Measurements from ENCODE around the gene ZSWIM3. TPM values are rescaled to one million over a fixed set of nuclear protein-coding genes. Genes with fewer than 3 reads are reported as not detected.
A peak's percentile ranks its signal among the peaks of the same experiment; 100 is the strongest.

Gene ZSWIM3
- total and polyA plus RNA-seq, 2 of the 8 experiments (the other 6 are each of a cell fraction or from before 2014, with no cell fraction given), result 5.5 to 6.9 TPM

DNA sequence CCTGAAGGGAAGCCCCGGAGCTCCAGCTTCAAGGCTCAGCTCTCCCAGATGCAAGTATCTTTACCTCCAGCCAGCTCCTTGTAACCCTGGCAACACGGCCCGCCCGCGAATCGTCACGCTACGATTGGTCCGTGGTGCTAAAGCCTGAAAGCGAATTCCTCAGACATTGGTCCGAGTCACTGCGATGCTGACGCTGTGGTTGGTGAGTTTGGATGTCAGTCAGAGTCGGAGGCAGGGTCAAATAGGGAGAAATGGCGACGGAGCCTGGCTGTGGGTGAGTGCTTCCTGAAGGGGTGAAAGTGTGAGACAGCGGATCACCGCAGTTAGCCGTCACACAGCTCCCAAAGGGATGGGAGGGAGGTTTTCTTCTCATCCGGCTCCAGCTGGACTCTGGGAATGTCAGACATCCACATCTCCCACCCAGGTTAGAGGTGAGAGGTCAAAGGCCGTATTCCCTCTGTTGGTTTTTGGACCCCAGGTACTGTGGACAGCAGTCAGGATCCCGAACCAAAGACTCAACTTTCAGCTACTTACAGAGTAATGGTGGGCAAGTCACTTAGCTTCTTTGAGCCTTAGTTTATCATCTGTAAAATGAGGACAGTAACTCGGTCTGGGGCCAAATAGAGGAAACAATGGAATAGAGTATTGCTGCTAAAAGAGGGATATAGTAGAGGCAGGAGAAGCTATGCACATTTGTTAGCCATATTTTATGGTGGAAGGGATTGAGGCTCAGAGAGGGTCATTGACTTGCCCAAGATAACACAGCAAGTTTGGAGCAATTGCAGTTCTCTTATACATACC, 23.8 kb downstream of the ZSWIM3 start, which contains the start of gene ZSWIM1 (continued):
- TF ChIP-seq BCL11A (IDR thresholded peaks at IDR 0.05; ENCODE audit: low read depth in 2 of 2, low read length in 2 of 2) (no peak), TEAD4 (IDR thresholded peaks at IDR 0.05; ENCODE audit: low read depth, low read length) (no peak), ZNF274 (IDR thresholded peaks at IDR 0.05; ENCODE audit: borderline replicate concordance, extremely low read depth, low read length) (no peak), CBX8 (IDR thresholded peaks at IDR 0.05; ENCODE audit: borderline replicate concordance, low read depth, low read length) (no peak), EP300 (IDR thresholded peaks at IDR 0.05; ENCODE audit: borderline replicate concordance in 1 of 2, low read depth in 2 of 2, low read length in 2 of 2) (no peak), SP4 (IDR thresholded peaks at IDR 0.05; ENCODE audit: low read length) (no peak), RAD21 (IDR thresholded peaks at IDR 0.05 in 1 of 2, conservative IDR thresholded peaks at IDR 0.05 in 1 of 2; ENCODE audit: low read depth in 2 of 2, low read length in 2 of 2) (no peak), KDM4A (IDR thresholded peaks at IDR 0.05; ENCODE audit: low read depth, low read length, severe bottlenecking) (no peak), POLR2AphosphoS5 (IDR thresholded peaks at IDR 0.05; ENCODE audit: low read depth, low read length) (peak; percentile 89)
- TF ChIP-seq, protein P1, sequence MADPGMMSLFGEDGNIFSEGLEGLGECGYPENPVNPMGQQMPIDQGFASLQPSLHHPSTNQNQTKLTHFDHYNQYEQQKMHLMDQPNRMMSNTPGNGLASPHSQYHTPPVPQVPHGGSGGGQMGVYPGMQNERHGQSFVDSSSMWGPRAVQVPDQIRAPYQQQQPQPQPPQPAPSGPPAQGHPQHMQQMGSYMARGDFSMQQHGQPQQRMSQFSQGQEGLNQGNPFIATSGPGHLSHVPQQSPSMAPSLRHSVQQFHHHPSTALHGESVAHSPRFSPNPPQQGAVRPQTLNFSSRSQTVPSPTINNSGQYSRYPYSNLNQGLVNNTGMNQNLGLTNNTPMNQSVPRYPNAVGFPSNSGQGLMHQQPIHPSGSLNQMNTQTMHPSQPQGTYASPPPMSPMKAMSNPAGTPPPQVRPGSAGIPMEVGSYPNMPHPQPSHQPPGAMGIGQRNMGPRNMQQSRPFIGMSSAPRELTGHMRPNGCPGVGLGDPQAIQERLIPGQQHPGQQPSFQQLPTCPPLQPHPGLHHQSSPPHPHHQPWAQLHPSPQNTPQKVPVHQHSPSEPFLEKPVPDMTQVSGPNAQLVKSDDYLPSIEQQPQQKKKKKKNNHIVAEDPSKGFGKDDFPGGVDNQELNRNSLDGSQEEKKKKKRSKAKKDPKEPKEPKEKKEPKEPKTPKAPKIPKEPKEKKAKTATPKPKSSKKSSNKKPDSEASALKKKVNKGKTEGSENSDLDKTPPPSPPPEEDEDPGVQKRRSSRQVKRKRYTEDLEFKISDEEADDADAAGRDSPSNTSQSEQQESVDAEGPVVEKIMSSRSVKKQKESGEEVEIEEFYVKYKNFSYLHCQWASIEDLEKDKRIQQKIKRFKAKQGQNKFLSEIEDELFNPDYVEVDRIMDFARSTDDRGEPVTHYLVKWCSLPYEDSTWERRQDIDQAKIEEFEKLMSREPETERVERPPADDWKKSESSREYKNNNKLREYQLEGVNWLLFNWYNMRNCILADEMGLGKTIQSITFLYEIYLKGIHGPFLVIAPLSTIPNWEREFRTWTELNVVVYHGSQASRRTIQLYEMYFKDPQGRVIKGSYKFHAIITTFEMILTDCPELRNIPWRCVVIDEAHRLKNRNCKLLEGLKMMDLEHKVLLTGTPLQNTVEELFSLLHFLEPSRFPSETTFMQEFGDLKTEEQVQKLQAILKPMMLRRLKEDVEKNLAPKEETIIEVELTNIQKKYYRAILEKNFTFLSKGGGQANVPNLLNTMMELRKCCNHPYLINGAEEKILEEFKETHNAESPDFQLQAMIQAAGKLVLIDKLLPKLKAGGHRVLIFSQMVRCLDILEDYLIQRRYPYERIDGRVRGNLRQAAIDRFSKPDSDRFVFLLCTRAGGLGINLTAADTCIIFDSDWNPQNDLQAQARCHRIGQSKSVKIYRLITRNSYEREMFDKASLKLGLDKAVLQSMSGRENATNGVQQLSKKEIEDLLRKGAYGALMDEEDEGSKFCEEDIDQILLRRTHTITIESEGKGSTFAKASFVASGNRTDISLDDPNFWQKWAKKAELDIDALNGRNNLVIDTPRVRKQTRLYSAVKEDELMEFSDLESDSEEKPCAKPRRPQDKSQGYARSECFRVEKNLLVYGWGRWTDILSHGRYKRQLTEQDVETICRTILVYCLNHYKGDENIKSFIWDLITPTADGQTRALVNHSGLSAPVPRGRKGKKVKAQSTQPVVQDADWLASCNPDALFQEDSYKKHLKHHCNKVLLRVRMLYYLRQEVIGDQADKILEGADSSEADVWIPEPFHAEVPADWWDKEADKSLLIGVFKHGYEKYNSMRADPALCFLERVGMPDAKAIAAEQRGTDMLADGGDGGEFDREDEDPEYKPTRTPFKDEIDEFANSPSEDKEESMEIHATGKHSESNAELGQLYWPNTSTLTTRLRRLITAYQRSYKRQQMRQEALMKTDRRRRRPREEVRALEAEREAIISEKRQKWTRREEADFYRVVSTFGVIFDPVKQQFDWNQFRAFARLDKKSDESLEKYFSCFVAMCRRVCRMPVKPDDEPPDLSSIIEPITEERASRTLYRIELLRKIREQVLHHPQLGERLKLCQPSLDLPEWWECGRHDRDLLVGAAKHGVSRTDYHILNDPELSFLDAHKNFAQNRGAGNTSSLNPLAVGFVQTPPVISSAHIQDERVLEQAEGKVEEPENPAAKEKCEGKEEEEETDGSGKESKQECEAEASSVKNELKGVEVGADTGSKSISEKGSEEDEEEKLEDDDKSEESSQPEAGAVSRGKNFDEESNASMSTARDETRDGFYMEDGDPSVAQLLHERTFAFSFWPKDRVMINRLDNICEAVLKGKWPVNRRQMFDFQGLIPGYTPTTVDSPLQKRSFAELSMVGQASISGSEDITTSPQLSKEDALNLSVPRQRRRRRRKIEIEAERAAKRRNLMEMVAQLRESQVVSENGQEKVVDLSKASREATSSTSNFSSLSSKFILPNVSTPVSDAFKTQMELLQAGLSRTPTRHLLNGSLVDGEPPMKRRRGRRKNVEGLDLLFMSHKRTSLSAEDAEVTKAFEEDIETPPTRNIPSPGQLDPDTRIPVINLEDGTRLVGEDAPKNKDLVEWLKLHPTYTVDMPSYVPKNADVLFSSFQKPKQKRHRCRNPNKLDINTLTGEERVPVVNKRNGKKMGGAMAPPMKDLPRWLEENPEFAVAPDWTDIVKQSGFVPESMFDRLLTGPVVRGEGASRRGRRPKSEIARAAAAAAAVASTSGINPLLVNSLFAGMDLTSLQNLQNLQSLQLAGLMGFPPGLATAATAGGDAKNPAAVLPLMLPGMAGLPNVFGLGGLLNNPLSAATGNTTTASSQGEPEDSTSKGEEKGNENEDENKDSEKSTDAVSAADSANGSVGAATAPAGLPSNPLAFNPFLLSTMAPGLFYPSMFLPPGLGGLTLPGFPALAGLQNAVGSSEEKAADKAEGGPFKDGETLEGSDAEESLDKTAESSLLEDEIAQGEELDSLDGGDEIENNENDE (IDR thresholded peaks at IDR 0.05; ENCODE audit: insufficient replicate concordance, low read length), result no peak
